ENCODE measurements around the gene GALNT16.

GRCh38 chr14:69395929-69396328, 136.0 kb downstream of the GALNT16 start:
- no peak for TF ChIP-seq CTCF (IDR thresholded peaks at IDR 0.05)
- TF ChIP-seq POLR2A (IDR thresholded peaks at IDR 0.05): no peak
- no peak for TF ChIP-seq POLR2AphosphoS5 (IDR thresholded peaks at IDR 0.05)
- TF ChIP-seq EP300 (IDR thresholded peaks at IDR 0.05; ENCODE audit: low read depth): no peak

All from transverse colon (tissue), 4 donors.